Endothelial cell of umbilical vein (primary cell): ENCODE results near the gene NECAB2. TPM values are rescaled to one million over a fixed set of nuclear protein-coding genes. Genes with fewer than 3 reads are reported as not detected.

Source experiments
- BruUV-seq: library from RNA; stranded (reverse); fragments of 400-500 nt; replicated peaks from 2 replicates; lab custom pipeline; 2021; lab: Mats Ljungman, UMichigan
- CTCF ChIA-PET: fragments of 300-600, 350-600 bp; sonication (Branson Sonifier 250); formaldehyde crosslinking; loops from one replicate; lab custom pipeline; 2021; ENCODE audit warnings: antibody characterized with exemption, inconsistent platforms; lab: Charles Lee
- POLR2A ChIA-PET: fragments of 300-600, 350-600 bp; sonication (Branson Sonifier 250); formaldehyde crosslinking; loops from one replicate; lab custom pipeline; 2021; ENCODE audit warnings: antibody characterized with exemption, inconsistent platforms; lab: Charles Lee
- DNase-seq: peaks from one replicate; pipeline ENCODE4 v3.0.0-alpha.2; 2011; ENCODE audit warnings: low read depth, low spot score
- FAIRE-seq: peaks from 2 replicates; lab custom pipeline; 2011; peaks lifted over from hg19 to GRCh38; lab: Jason Lieb, UNC
- H2AFZ ChIP-seq: 2 replicates; pipeline ENCODE4 v1.6.0; 2012; ENCODE audit warnings: low read depth, low read length, control low read depth, inconsistent platforms
- H3K27ac ChIP-seq: 2 replicates; pipeline ENCODE4 v1.5.1; 2011; ENCODE audit warnings: low read depth, mild to moderate bottlenecking, control low read depth, low read length, moderate library complexity; ENCODE audit not compliant: insufficient read depth
- H3K27me3 ChIP-seq, 2 experiments: 2 replicates each; pipeline versions ENCODE4 v1.6.0 to v1.6.1; 2011; ENCODE audit warnings: low read length in 2 of 2, mixed read lengths in 1 of 2; ENCODE audit not compliant: control insufficient read depth in 2 of 2, insufficient read depth in 2 of 2
- H3K36me3 ChIP-seq, 2 experiments: 2 replicates in 1 of 2; 3 replicates in 1 of 2; pipeline ENCODE4 v1.5.1; 2011; ENCODE audit warnings: low read length in 2 of 2, mild to moderate bottlenecking in 1 of 2, moderate library complexity in 1 of 2; ENCODE audit not compliant: control insufficient read depth in 2 of 2, insufficient read depth in 2 of 2; ENCODE audit errors: extremely low read depth in 1 of 2
- H3K4me1 ChIP-seq: 3 replicates; pipeline ENCODE4 v1.5.1; 2011; ENCODE audit warnings: mild to moderate bottlenecking, low read length; ENCODE audit not compliant: control insufficient read depth, insufficient read depth; ENCODE audit errors: extremely low read depth
- H3K4me2 ChIP-seq: 2 replicates; pipeline ENCODE4 v1.6.1; 2011; ENCODE audit warnings: low read length, control low read depth, mixed read lengths; ENCODE audit not compliant: insufficient read depth
- H3K4me3 ChIP-seq, 3 experiments: fragments of 200-600 bp in 1 of 3; sonication (generic), shearing (Covaris generic) in 1 of 3; replicated peaks in 1 of 3; 2 replicates each; pipeline ENCODE4 v1.5.1; 2011 to 2016; ENCODE audit warnings: control low read depth in 3 of 3, low read length in 3 of 3, mild to moderate bottlenecking in 2 of 3, inconsistent platforms in 1 of 3, low read depth in 1 of 3, moderate library complexity in 1 of 3; ENCODE audit not compliant: insufficient read depth in 1 of 3
- H3K79me2 ChIP-seq: 2 replicates; pipeline ENCODE4 v1.6.0; 2012; ENCODE audit warnings: low read length, inconsistent platforms; ENCODE audit not compliant: control insufficient read depth, insufficient read depth
- H3K9ac ChIP-seq: replicated peaks from 2 replicates; pipeline ENCODE3; 2011; ENCODE audit warnings: low read length, control low read depth; ENCODE audit not compliant: insufficient read depth; ENCODE audit errors: extremely low read depth
- H3K9me1 ChIP-seq: replicated peaks from 3 replicates; pipeline ENCODE4 v1.6.0; 2011; ENCODE audit warnings: mild to moderate bottlenecking, low read length; ENCODE audit not compliant: control insufficient read depth, insufficient read depth; ENCODE audit errors: extremely low read depth
- H3K9me3 ChIP-seq: replicated peaks from 2 replicates; pipeline ENCODE4 v1.5.1; 2012; ENCODE audit warnings: low read length, inconsistent platforms; ENCODE audit not compliant: control insufficient read depth, insufficient read depth
- H4K20me1 ChIP-seq: replicated peaks from 2 replicates; pipeline ENCODE3; 2011; ENCODE audit warnings: mild to moderate bottlenecking, low read length; ENCODE audit not compliant: control insufficient read depth, insufficient read depth; ENCODE audit errors: extremely low read depth
- EZH2 ChIP-seq: IDR thresholded peaks from 2 replicates; pipeline ENCODE4 v1.6.1; 2012; ENCODE audit warnings: borderline replicate concordance, low read depth, mild to moderate bottlenecking, moderate library complexity, low read length, inconsistent platforms; ENCODE audit not compliant: severe bottlenecking
- FOS ChIP-seq: IDR thresholded peaks from 2 replicates; pipeline ENCODE4 v1.6.1; 2011; ENCODE audit warnings: mild to moderate bottlenecking, low read length, moderate library complexity, borderline replicate concordance; ENCODE audit not compliant: insufficient read depth
- GATA2 ChIP-seq: IDR thresholded peaks from 2 replicates; pipeline ENCODE4 v1.7.0; 2011; ENCODE audit warnings: low read depth, mild to moderate bottlenecking, moderate library complexity, mixed read lengths, low read length; ENCODE audit not compliant: insufficient read length, insufficient read depth
- JUN ChIP-seq: IDR thresholded peaks from 2 replicates; pipeline ENCODE4 v1.6.1; 2011; ENCODE audit warnings: borderline replicate concordance, low read depth; ENCODE audit not compliant: insufficient read length, insufficient read depth
- MYC ChIP-seq: IDR thresholded peaks from one replicate; pipeline ENCODE4 v1.6.1; 2011; ENCODE audit warnings: mild to moderate bottlenecking, low read depth, low read length
- POLR2A ChIP-seq: IDR thresholded peaks from 2 replicates; pipeline ENCODE4 v1.6.1; 2012; ENCODE audit warnings: low read depth, mild to moderate bottlenecking, control low read depth, low read length
- POLR2AphosphoS5 ChIP-seq: IDR thresholded peaks from 2 replicates; pipeline ENCODE4 v1.6.1; 2012; ENCODE audit warnings: low read depth, mild to moderate bottlenecking, control low read depth, low read length, moderate library complexity; ENCODE audit not compliant: insufficient read depth
- dilution Hi-C: fragments of 300-500 bp; cut with MboI; formaldehyde crosslinking; loops from one replicate; pipeline ENCODE4 v1.15.0; 2019; ENCODE audit warnings: low sequenced_read_pairs; ENCODE audit not compliant: extremely low pct_ligation_motif_present
- intact Hi-C: fragments of 100-400 bp; cut with micrococcal nuclease; formaldehyde crosslinking; loops from one replicate; pipeline ENCODE4 v1.10.0; 2022
- polyA plus RNA-seq, 4 experiments: library from polyadenylated mRNA; depleted of rRNA in 3 of 4; stranded (reverse) in 3 of 4; unstranded in 1 of 4; fragments of >200 nt; gene quantifications; 2 replicates each; pipeline versions ENCODE4 v1.2.1 to v1.2.3, GENCODE V29; 2011 to 2012; ENCODE audit warnings: missing spikeins in 1 of 4
- total RNA-seq: library from RNA; stranded (reverse); gene quantifications from 2 replicates; pipeline ENCODE4 v1.2.3, GENCODE V29; 2021
- TF ChIP-seq, protein P1 (sequence below): IDR thresholded peaks from 2 replicates; pipeline ENCODE4 v1.6.1; 2011; ENCODE audit not compliant: insufficient read depth, insufficient read length
- TF ChIP-seq, protein P2 (sequence below), 2 donors: IDR thresholded peaks; 1 replicate in 1 of 2; 2 replicates in 1 of 2; pipeline ENCODE4 v1.5.1; 2011; ENCODE audit warnings: low read length in 2 of 2, mild to moderate bottlenecking in 2 of 2, moderate library complexity in 2 of 2, control low read depth in 1 of 2, inconsistent platforms in 1 of 2, low read depth in 1 of 2; ENCODE audit not compliant: insufficient read depth in 1 of 2; ENCODE audit errors: extremely low read depth in 1 of 2

NECAB2 gene
- total and polyA plus RNA-seq, 2 donors (not counting 3 experiments of a cell fraction or from before 2014, with no cell fraction given) = 0.26 to 0.31 TPM

DNA sequence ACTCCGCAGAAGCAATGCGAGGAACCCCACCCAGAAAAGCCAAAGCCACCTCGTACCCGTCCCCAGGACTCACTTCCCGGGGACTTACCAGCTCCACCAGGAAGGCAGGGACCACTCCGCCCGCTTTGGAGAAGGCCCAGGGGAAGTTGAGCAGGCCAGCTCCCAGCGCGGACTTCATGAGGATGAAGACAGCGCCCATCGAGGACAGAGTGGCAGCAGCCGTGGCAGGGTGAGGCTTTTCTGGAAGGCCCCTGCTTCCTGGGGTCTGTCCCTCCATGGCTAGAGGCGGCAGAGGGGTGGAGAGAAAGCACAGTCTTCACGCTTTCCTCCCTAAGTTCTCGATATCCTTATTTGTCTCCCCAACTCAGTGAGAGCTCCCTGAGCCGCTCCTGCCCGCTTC lies 73.8 kb downstream of the NECAB2 start:
- Histone ChIP-seq H3K4me3 (no peak overlapping the region), H2AFZ (no peak overlapping the region), H3K27me3 (peaks cover 0 to 4% of the 10 kb centered on the region in 2 experiments), H3K9me1 (no peaks in the 10 kb centered on the region), H3K9me3 (no peaks in the 10 kb centered on the region), H3K36me3 (no peaks in the 10 kb centered on the region), H4K20me1 (no peaks in the 10 kb centered on the region), H3K9ac (no peak overlapping the region), H3K79me2 (no peaks in the 10 kb centered on the region), H3K4me2 (no peak overlapping the region), H3K27ac (no peak overlapping the region), H3K4me1 (no peaks in the 10 kb centered on the region)
- FAIRE-seq (no peak), DNase-seq (no peak)
- TF ChIP-seq, protein P1, sequence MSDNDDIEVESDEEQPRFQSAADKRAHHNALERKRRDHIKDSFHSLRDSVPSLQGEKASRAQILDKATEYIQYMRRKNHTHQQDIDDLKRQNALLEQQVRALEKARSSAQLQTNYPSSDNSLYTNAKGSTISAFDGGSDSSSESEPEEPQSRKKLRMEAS = no peak
- POLR2A ChIA-PET = no interaction called here
- dilution Hi-C loops = no loop called here
- CTCF ChIA-PET = interaction anchor here (1.0 to 1.4 kb wide), 3 partner anchors 14 to 64 kb away, joined by 3 to 4 read pairs (median 3); no protein-coding TSS in a partner anchor
- no TSS peak for BruUV-seq
- intact Hi-C loops = loop anchor here (5.0 kb wide), 1 partner anchor 85 kb away; no protein-coding TSS in a partner anchor

DNA sequence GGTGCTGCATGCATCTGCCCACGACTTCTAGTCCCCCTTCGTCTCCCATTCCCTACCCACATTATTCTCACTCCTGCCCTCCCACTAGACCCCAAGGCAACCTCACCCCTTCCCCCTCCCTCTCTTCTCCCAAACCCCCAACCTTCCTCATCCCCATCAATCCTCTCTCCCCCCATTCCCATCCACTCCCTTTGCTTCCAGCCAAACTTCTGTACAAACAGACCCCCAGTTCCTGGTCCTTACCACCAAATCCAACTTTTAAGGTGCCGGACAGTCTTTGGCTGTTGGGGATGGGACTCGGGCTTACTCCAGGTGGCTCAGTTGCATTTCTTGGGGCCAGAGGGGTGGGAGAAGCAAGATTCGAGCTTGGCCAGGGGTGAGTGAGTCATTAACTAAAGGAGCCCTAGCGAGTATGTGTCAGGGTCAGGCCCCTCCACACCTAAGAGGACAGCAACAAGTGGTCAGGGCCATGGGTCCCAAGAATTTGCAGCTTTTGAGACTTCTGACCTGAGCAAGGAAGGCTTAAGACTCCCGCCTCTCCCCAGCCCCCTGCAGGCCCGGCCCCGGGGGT lies 74.3 kb downstream of the NECAB2 start, which contains the start of gene SLC38A8:
Gene SLC38A8, minus strand, starts transcription at position 488 of the 571 bp plus-strand sequence. CDS start 638 bp downstream, outside the sequence.
- CTCF ChIA-PET = interaction anchor here (1.0 to 1.4 kb wide), 3 partner anchors 13 to 64 kb away, joined by 3 to 4 read pairs (median 3); no protein-coding TSS in a partner anchor
- BruUV-seq = no TSS peak

More for the DNA sequence above, 74.3 kb downstream of the NECAB2 start, which contains the start of gene SLC38A8:
- DNase-seq (no peak), FAIRE-seq (no peak)
- H3K27ac ChIP-seq = no peak within 1 kb of the TSS
- intact Hi-C loops (loop anchor here (5.0 kb wide), 1 partner anchor 85 kb away; no protein-coding TSS in a partner anchor), dilution Hi-C loops (no loop called here)
- POLR2A ChIA-PET = no interaction called here
- peaks cover 0 to 4% of the 10 kb centered on the region in 2 experiments for H3K27me3 ChIP-seq
- H4K20me1 ChIP-seq = no peaks in the 10 kb centered on the region
- H2AFZ ChIP-seq = no peak within 1 kb of the TSS
- no peaks in the 10 kb centered on the region for H3K4me1 ChIP-seq
- no peaks in the 10 kb centered on the region for H3K9me1 ChIP-seq
- no peaks in the 10 kb centered on the region for H3K9me3 ChIP-seq
- H3K36me3 ChIP-seq = no peaks in the 10 kb centered on the region
- TF ChIP-seq, protein P2, sequence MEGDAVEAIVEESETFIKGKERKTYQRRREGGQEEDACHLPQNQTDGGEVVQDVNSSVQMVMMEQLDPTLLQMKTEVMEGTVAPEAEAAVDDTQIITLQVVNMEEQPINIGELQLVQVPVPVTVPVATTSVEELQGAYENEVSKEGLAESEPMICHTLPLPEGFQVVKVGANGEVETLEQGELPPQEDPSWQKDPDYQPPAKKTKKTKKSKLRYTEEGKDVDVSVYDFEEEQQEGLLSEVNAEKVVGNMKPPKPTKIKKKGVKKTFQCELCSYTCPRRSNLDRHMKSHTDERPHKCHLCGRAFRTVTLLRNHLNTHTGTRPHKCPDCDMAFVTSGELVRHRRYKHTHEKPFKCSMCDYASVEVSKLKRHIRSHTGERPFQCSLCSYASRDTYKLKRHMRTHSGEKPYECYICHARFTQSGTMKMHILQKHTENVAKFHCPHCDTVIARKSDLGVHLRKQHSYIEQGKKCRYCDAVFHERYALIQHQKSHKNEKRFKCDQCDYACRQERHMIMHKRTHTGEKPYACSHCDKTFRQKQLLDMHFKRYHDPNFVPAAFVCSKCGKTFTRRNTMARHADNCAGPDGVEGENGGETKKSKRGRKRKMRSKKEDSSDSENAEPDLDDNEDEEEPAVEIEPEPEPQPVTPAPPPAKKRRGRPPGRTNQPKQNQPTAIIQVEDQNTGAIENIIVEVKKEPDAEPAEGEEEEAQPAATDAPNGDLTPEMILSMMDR (IDR thresholded peaks at IDR 0.05; ENCODE audit: extremely low read depth in 1 of 2, insufficient read depth in 1 of 2, low read depth in 1 of 2, low read length in 2 of 2) = no peak
- TF ChIP-seq, protein P1 = no peak
- TF ChIP-seq MYC (no peak), POLR2AphosphoS5 (no peak), EZH2 (no peak), JUN (no peak), GATA2 (no peak), FOS (no peak), POLR2A (no peak)
- H3K9ac ChIP-seq = no peak within 1 kb of the TSS
- no peak within 1 kb of the TSS for H3K4me3 ChIP-seq
- no peak within 1 kb of the TSS for H3K4me2 ChIP-seq
- no peaks in the 10 kb centered on the region for H3K79me2 ChIP-seq
